Ecto neural progenitor cell (in vitro differentiated cells): Measurements from ENCODE around the gene CENPX.

Experiments used
- DNase-seq: peaks from one replicate; pipeline ENCODE4 v3.0.0-alpha.2; 2018; ENCODE audit warnings: low spot score

Gene CENPX

GRCh38 chr17:82023447-82024241 is 966 bp upstream of the CENPX start:
- DNase-seq, result no peak

GRCh38 chr17:82022981-82023446 is 336 bp upstream of the CENPX start, which contains the start of gene LRRC45:
Gene LRRC45 (plus strand): TSS chr17:82023305. CDS start chr17:82023644, 339 bp downstream.
- peak; percentile 100 for DNase-seq

GRCh38 chr17:82021900-82022309 is 773 bp downstream of the CENPX start:
- DNase-seq, result no peak

- DNase-seq, result no peak
Observed at GRCh38 chr17:82021107-82021899, 1.4 kb downstream of the CENPX start.

- no peak for DNase-seq
Observed at GRCh38 chr17:82020572-82021106, 2.0 kb downstream of the CENPX start.

- peak; percentile 93 for DNase-seq
Observed at GRCh38 chr17:82019690-82020571, 2.7 kb downstream of the CENPX start.

- no peak for DNase-seq
Observed at GRCh38 chr17:82018989-82019689, 3.5 kb downstream of the CENPX start.

GRCh38 chr17:82018152-82018988 is 4.3 kb downstream of the CENPX start:
- no peak for DNase-seq

GRCh38 chr17:82017612-82018151 is 5.0 kb downstream of the CENPX start:
- no peak for DNase-seq

GRCh38 chr17:82016875-82017459 is 5.7 kb downstream of the CENPX start:
- no peak for DNase-seq

- no peak for DNase-seq
Observed at GRCh38 chr17:82016061-82016874, 6.4 kb downstream of the CENPX start.

GRCh38 chr17:82015311-82015971 is 7.2 kb downstream of the CENPX start:
- DNase-seq, result no peak

GRCh38 chr17:82014971-82015310 is 7.7 kb downstream of the CENPX start:
- no peak for DNase-seq

GRCh38 chr17:82014432-82014831 is 8.2 kb downstream of the CENPX start:
- no peak for DNase-seq

GRCh38 chr17:82013772-82014321 is 8.8 kb downstream of the CENPX start:
- no peak for DNase-seq

- no peak for DNase-seq
Observed at GRCh38 chr17:82013341-82013740, 9.3 kb downstream of the CENPX start.

- DNase-seq, result no peak
Observed at GRCh38 chr17:82012640-82013295, 9.9 kb downstream of the CENPX start.
